GM18517 (cell line): ENCODE measurements around the gene IL12RB2.
"Not testable (repeated sequence)": the region's sequence is repeated elsewhere in the genome, so short reads cannot be mapped to it uniquely, and the experiment has no call there.

Experiments used
- ATAC-seq: cut with Tn5 transposase; IDR thresholded peaks from one replicate; pipeline ENCODE4 v1.9.1; 2021; ENCODE audit warnings: mild to moderate bottlenecking, moderate library complexity; ENCODE audit not compliant: unreplicated experiment

The IL12RB2 gene

GRCh38 chr1:67430358-67431155 lies 122.9 kb downstream of the IL12RB2 start, which contains the start of gene SERBP1:
SERBP1 (minus strand) TSS chr1:67430402; CDS start chr1:67430300, 102 bp downstream.
- ATAC-seq, result peak; percentile 88

DNA sequence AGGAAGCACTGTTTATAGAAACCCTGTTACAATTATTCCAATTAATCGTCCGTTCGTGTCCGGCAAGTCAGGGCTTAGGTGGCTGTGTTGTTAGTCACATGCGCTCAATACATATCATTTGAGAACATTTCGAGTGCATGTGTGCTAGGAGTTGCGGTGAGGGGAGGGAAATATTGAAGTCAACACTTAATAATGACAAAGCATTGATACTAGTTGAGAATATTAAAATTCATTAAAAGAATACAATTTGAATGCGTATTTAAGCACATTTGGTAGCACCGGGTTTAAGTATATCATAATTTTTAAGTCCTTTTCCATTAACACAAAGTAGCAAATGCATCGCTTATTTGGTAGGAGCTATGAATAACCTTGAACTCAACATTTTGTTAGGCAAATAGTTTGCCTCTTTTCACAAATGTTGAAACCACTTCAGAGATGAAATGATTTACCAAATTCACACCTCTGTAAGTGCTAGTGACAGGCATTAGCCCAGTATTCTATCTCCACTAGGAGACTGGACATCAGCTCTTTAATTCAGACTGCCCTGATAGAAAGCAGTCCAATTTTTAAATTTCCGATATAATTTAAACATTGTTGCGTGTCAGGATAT lies 123.6 kb downstream of the IL12RB2 start:
- ATAC-seq, result no peak

GRCh38 chr1:67431869-67432578 lies 124.4 kb downstream of the IL12RB2 start:
- ATAC-seq, result no peak

DNA sequence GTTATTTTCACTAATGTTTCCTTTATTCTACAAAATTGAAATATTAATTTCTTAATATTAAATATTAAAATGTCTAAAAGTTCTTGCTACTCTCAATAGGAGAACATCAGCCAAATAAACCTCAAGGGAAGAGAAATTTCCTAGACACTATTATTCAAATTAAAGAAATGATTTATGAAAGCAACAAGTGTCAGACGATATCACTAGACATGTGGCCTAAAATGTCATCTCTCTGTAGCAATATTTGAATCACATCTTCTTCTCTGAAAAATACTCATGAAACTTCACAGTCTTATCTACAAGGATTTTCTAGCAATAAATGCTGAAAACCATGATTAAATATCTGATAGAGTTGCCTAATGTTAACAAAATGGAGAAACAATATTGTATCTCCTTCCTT lies 125.1 kb downstream of the IL12RB2 start:
- ATAC-seq, result no peak

DNA sequence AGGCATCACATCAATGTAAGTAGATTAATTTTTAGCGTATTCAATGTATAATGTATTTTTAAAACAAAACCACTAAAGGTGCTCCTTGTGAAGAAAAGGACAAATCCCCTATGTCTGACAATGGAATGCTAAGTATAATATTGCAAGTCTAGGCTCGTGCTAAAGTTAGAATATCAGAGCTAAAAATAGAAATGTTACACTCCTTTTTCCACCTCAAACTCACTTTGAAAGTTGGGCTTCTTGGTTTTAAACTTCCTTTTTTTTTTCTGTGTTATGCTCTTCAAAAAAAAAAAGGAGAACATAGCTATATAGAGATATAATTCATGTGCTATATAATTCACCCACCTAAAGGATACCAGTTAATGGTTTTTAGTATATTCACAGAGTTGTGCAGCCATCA lies 126.2 kb downstream of the IL12RB2 start:
- ATAC-seq, result no peak

GRCh38 chr1:67434491-67434890 lies 126.8 kb downstream of the IL12RB2 start:
- ATAC-seq, result no peak

GRCh38 chr1:67436511-67437055 lies 128.9 kb downstream of the IL12RB2 start:
- ATAC-seq, result no peak

- ATAC-seq, result no peak
Observed at GRCh38 chr1:67437961-67438360, 130.3 kb downstream of the IL12RB2 start.

DNA sequence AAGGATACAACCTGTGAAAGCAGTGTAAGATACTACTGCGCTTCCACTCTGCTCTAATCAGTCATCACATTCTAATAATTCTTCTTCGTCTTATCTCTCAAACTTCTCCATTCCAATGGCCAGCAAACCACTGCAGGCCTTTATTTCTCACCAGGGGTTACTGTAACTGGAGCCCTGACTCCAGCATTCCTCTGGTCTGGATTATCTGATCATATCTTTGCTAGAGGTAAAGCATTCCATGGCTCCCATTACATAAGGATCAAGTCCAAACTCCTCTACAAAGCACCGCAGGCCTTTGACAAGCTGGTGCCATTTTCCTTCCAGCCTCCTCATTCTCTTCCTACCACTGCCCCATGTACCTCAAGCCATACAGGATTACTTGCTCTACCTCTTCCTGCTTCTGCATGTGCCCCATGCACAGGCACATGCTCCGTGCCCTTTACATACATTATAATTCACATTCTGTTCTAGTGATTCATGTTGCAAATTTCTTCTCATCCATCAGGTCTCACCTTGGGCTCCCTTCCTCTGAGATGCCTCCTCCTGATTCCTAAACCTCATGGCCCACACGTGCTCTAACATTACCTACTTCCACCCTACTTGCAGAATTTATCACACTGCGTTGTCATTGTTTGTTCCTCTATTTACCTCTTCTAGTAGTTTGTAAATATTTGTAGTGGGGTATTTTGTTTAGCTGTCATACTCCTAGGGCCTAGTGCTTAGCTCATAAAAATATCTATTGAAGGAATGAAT lies 131.8 kb downstream of the IL12RB2 start:
- no peak for ATAC-seq

DNA sequence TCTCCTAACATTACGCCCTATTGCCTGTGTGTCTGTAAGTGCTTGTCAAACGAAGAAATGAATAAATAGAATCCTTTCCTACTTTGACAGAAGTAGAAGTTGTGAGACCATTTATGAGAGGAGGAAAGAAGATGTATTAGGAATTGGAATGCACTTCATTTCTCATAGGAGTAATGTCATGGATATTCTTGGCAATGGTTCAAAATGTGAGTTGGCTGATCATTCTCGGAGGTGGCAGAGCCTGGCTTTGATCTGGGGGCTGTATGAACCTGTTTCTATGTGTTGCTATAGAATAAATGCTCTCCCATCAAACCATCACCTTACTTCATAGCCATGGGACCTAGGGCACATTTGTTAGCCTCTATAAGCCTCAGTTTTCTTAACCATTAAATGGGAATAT lies 132.7 kb downstream of the IL12RB2 start:
- no peak for ATAC-seq

GRCh38 chr1:67441183-67441582 lies 133.5 kb downstream of the IL12RB2 start:
- no peak for ATAC-seq

DNA sequence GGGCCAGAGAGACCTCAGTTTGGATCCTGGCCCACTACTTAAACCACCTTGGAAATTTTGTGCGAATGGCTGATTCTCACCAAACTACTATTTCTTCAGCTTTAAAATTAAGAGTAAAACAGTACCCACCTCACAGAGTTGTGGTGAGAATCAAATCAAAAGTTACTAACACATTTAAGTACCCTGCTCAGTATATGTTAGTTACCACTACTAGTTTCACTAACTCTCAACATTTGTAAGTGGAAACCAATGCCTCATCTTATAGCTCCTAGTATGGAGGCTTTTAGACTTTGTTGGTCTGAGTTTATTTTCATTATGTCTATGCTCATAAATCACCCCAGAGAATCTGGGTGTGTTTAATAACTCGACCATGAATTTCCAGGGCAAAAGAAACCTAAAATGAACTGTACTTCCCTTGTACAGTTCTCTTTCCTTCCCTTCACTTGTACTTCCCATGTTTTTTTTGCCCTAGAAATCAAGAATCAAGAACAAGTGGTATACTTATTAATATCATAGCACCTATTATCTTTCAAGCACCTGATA lies 134.1 kb downstream of the IL12RB2 start:
- ATAC-seq, result no peak

DNA sequence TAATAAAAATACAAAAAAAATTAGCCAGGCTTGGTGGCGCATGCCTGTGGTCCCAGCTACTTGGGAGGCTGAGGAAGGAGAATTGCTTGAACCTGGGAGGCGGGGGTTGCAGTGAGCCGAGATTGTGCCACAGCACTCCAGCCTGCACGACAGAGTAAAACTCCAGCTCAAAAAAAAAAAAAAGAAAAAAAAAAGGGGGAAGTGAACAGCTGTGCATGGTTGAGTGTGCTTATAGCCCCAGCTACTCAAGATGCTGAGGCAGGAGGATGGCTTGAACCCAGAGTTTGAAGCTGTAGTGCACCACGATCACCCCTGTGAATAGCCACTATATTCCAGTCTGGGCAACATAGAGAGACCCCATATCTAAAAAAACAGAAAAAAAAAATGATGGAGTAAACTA lies 138.3 kb downstream of the IL12RB2 start:
- ATAC-seq, result not testable (repeated sequence)
